Measurements from ENCODE around the gene MOB3C.

Gene MOB3C

DNA sequence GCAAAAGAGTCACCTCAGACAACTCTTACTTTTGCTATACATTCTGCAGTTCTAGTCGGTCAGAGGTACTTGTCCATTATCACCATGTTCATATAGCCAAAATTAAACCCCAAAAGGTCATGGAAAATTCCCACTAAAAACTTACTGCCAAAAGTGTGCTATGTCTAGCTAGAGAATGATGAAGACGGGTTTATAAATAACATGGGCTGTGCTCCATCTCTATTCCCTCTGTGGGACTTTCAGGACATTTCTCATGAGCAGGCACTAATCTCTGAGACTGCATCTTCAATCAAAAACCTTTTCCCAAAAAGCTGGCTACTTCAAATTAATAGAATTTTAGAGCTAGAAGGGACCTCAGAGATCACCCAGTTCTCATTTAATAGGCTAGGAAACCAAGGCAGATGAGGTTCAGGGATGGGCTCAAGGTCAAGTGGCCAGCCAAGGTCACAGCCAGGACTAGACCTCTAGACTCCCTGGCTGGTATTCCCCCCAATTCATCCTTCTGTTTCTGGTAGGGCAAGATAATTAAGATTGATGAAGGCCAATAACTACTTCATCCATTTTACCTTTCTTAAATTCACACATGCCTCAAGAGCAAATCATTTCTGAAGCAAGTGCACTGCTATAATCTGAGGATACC lies 21.0 kb upstream of the MOB3C start:
- DNase-seq, result no peak

GRCh38 chr1:46635205-46635604 lies 18.6 kb upstream of the MOB3C start:
- no peak for DNase-seq

DNA sequence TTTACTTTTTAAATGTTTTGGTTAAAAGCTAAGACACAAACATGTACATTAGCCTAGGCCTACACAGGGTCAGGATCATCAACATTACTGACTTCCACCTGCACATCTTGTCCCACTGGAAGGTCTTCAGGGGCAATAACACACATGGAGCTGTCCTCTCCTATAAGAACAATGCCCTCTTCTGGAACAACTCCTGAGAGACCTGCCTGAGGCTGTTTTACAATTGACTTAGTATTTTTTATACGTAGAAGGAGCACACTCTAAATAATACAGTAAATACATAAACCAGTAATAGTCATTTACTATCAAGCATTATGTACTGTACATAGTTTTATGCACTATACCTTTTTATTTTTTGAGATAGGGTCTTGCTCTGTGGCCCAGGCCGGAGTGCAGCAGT lies 14.1 kb upstream of the MOB3C start:
- no peak for DNase-seq

GRCh38 chr1:46623743-46624644 lies 7.4 kb upstream of the MOB3C start:
- DNase-seq, result no peak

- DNase-seq, result no peak
These were observed 5.7 kb upstream of the MOB3C start for GRCh38 chr1:46622344-46622743.

DNA sequence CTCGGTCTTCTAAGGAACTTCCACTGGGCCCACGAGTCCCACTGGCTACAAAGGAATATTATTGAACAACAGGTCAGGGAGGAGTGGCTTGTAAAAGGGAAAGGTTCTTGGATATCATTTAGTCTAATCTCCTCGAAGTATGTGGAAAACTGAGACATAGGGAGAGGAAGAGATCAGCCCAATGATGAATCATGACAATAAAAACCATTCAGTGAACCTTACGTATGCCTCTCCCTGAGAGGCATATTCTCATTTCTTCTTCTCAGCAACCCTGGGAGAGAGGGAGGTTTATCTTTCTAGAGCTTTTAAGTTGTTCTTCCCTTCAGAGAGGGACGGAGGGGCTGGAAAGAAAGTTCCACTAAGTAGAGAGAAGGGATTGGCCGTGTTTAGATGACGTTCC lies 5.3 kb upstream of the MOB3C start:
- DNase-seq, result no peak

GRCh38 chr1:46619656-46620258 lies 3.1 kb upstream of the MOB3C start:
- no peak for DNase-seq

GRCh38 chr1:46618754-46619415 lies 2.3 kb upstream of the MOB3C start:
- no peak for DNase-seq

GRCh38 chr1:46617833-46618232 lies 1.2 kb upstream of the MOB3C start:
- DNase-seq, result no peak

DNA sequence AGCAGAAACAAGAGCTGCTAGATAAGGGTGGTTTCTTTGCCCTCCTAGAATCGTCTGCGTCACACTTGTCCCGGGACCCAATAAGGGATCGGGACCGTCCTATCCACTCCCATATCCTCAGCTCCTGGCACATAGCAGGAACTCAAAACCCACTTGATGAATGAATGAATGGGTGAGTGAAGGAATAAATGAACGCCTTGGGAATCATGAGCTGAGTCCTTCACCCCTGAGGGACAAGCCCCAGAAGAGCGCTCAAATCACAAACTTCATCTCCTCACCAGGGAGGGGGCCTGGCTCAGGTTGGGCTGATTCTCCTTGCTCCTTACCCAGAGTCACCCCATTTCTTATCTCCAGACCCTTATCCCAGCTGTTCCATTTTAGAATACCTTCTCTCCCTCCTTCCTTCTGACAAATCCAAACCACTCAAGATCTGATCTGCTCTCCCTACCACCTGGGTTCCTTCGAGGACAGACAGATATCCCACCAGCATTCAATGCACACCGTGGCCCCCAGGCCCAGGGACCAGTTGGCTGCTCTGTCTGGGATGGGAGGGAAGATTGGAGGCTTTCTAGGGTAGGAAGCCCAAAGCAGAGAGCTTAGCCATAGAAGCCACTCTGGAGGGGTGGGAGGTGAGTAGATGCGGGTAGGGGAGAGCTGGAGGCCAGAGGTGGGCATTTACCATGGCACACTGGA lies 643 bp upstream of the MOB3C start:
- DNase-seq, result no peak

DNA sequence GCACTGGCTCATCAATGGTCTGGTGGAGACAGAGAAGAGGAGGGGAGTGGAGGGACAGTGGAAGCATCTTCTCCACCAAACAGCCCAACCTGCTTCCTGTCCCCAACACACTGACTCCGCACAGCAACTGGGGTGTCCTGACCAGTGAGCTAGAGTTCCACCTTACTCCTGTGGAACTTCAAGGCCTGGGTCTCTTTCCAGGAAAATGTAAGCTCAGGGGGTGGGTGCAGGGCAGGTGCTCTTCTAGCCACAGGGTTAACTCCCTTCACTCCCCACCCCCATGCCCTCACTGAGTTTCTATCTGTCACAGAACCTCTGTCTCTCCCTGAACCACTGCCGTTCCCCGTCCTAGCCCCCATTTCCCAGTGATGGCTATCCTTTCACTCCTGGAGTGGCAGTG lies 876 bp downstream of the MOB3C start:
- DNase-seq, result peak; percentile 11 to 19

- DNase-seq, result no peak
These were observed 1.5 kb downstream of the MOB3C start for GRCh38 chr1:46615088-46615487.

DNA sequence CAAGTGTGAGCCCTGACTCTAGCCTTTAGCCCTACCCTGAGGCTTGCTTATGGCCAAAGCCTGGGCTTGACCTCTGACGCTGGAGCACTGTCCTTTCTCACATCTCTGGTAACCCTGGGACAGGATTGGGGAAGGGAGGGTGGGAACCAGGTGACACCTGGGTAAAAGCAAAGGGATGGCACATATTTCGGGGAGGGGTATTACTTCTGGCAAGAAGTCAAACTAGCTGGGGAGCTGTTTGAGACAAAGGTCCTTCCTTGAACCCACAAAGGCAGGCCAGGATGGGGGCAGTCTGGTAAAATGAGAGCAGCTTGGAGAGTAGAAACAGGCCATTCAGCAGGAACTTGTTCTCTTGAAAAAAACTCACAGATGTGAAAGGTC lies 2.0 kb downstream of the MOB3C start:
- no peak for DNase-seq

DNA sequence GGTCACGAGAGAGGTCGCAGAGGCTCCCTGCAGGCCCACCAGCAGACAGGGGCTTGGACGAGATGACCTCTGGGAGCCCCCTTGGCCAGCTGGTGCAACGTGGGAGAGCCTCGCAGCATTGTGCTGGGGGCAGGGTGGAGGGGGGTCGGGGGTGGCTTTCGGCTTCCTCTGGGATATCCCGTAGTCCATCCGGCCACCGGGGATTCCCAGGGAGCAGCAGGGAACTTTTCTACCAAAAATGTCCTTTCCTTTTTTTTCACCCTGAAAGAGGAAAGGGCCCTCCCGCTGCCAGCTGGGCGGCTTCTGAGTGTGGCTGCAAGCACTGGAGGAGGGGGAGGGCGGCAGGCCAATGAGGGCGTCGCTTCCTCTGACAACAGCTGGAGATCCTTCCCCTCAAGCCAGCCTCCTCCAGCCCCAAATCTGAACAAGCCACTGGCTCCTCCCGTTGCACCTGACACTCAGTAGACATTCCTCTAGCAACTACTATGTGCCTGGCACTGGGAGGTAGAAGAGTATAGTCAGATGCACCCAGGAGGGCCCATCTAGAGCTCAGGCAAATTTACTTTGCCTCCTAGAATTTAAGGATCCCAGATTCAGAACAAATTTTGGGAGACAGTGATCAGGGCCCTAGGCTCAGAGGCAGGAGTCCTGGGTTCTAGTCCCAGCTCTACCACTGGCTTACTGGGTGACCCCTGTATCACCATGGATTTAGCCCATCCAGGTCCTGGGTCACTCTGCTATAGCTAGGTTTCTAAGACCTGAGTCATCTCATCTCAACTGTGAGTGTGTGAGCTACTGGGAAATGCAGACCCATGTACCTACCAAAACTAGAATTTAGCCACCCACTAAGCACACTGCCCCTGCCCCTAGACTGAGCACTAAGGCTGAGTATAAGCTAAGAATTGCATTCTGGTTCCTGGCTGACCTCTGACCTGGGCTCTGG lies 2.7 kb downstream of the MOB3C start:
- DNase-seq, result peak; percentile 19 to 29

DNA sequence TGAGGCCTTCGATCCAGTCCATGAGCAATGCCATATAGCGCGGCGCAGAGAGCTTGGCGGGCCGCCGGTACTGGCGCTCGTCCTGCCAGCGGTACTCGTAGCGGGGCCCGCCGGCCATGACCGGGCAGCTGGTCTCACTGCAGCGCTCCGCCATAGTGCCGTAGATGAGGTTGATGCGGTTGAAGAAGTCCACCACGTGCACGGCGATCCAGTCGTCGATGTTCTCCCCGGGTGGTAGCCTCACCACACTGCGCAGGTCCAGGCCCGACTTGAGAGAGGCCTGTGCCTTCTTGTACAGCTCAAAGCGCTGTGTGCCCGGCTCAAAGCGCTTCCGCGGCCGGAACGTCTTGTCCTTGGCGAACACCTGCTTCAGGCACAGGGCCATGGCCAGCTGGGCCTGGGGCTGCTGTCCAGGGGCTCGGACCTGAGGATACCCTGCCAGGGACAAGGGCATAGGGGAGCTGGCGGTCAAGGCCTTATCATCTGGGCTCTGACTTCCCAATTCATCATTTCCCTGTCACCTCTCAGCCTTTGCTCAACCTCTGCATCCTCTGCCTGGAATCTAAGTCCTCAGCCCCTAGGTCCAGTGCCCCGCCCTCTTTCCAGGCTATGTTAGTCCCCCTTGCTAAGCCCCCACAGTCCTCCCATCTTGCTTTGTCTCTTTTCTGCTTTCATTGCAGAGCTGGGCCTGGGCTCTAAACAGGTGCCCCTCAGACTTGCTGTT lies 3.5 kb downstream of the MOB3C start:
- no peak for DNase-seq

- no peak for DNase-seq
These were observed 4.9 kb downstream of the MOB3C start for GRCh38 chr1:46611691-46612221.

- DNase-seq, result no peak
These were observed 9.1 kb downstream of the MOB3C start for GRCh38 chr1:46607345-46608130.

- DNase-seq, result no peak
These were observed 10.2 kb downstream of the MOB3C start for GRCh38 chr1:46606255-46606965.

DNA sequence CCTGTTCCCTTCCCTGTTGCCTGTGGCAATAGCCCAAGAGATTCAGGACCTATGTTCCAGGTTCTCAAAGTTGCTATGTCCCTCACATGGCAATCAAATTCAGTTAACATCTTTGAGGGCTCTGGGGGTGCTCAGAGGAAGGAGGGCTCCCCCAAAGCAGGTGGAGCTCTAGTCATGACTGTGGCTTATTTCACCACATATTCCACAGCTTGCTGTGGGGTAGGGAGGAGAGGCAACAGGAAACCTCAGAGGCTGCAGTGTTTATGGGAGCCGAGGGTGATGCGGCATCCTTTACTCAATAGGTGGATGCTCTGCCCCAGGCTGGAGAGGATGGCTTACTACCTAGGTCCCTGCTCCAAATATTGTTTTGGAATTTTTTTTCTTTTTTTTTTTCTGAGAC lies 11.4 kb downstream of the MOB3C start:
- DNase-seq, result peak in 1 of 2 donors; percentile 10
